HS-27A (cell line): ENCODE data around the gene UPP2.

Source experiments
- DNase-seq: peaks from one replicate; pipeline ENCODE4 v3.0.0-alpha.2; 2012; ENCODE audit warnings: low read depth, missing footprints

UPP2 gene

DNA sequence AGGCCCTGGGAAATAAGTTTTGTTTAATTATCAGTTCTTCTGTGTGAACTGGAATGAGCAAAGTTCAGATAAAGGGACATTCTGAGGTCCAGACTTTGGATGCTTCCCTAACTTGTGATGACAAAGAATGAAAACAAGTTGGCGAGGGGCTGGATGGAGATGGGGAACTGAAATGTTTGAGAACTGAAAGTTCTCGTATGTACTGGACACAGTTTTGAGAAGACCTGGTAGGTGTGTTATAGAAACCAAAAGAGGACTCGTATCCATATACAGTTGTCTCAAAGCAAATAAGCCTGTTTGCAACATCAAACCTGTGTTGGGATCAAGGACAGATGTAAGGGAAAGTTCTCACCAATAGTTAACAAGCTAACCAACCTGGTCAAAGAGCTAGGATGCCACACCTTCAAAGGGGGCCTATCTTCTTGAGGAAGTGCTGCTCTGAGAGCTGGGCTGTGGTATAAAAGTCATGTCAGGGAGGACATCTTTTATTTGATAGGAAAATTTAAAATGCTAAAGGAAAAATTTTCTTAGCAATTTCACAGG lies at the start of gene UPP2:
Gene UPP2, plus strand, starts transcription at position 493 of the 543 bp plus-strand sequence. CDS start 188 bp downstream, outside the sequence.
- no peak for DNase-seq

GRCh38 chr2:158052761-158053160 lies 48.9 kb upstream of the UPP2 start:
- DNase-seq, result no peak

GRCh38 chr2:158056875-158057274 lies 44.8 kb upstream of the UPP2 start:
- no peak for DNase-seq

DNA sequence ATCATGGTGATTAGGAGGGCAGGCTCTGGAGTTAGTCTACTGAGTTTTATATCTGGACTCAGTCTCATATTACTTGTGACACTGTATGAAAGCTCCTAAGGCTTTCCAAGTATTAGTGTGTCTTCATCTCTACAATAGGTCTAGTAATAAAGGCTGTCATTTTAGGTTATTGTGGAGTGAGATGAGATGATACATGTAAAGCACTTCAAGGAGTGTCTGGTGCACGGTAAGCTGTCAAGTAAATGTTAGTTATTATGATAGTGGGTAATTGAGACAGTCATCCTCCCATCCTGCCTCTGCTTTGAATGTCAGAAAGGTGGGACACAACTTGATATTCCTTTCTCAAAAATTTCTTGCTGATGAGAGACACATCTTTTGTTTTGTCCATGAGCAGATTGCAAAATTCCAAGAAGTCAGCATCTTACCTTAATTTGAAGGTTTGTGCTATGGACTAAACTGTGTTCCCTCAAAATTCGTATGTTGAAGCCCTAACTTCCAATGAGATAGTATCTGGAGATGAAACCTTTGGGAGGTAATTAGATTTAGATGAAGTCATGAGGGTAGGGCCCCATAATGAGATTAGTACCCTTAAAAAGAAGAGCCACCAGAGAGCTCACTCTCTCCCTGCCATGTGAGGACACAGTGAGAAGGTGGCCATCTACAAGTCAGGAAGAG lies 41.4 kb upstream of the UPP2 start:
- DNase-seq, result no peak

DNA sequence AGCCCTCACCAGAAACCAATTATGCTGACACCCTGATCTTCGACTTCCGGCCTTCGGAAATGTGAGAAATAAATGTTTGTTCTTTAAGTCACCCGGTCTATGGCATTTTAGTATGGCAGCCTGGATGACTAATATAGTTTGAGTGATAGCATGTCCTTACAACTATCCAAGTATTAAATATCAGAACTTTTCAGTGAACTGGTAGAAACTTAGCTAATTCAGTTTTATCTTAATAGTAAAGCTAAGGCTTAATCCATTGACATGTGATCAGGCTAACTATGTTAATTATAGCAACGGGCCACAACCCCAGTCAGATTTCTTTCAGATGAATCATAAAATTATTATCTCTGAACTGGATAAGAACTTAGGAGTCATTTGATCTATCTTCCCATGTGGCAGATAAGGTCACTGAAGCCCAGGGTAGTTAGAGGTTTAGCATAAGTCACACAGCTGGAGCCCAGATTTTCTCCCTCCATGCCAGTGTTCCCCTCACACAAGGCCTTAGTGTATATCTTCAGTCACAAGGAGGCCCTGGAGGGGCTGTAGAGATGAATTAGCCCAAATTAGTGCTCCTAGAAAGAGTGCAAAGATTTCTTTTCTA lies 40.7 kb upstream of the UPP2 start:
- DNase-seq, result peak; percentile 63

- no peak for DNase-seq
These were observed 39.9 kb upstream of the UPP2 start for GRCh38 chr2:158061763-158062162.

- DNase-seq, result no peak
These were observed 35.5 kb upstream of the UPP2 start for GRCh38 chr2:158066046-158066713.

DNA sequence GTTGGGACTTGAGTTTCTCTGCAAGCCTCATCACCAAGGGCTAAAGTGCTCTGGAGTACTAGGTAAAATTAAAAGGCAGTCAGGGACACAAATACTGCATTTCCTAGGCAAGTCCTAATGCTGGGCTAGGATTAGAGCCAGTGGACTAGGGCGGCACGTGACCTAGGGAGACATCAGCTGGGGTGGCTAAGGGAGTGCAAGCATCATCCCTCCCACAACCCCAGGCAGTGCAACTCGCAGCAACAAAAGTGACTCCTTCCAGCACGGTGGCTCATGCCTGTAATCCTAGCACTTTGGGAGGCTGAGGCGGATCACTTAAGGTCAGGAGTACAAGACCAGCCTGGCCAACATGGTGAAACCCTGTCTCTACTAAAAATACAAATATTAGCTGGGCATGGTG lies 30.7 kb upstream of the UPP2 start:
- no peak for DNase-seq

DNA sequence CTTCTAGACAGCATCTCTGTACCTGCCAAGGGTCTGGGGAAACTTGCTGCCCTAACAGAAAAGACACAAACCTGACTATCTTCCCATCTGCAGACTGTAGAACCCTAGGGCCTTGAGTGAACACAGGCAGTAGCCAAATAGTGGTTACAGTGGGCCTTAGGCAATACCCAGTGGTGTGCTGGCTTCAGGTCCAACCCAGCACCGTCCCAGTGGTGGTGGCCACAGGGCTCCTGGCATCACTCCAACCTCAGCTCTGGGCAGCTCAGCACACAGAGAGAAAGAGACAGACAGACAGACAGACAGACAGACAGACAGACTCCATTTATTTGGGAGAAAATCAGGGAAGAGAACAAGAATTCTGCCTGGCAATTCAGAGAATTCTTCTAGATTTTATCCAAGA lies 29.3 kb upstream of the UPP2 start:
- no peak for DNase-seq

DNA sequence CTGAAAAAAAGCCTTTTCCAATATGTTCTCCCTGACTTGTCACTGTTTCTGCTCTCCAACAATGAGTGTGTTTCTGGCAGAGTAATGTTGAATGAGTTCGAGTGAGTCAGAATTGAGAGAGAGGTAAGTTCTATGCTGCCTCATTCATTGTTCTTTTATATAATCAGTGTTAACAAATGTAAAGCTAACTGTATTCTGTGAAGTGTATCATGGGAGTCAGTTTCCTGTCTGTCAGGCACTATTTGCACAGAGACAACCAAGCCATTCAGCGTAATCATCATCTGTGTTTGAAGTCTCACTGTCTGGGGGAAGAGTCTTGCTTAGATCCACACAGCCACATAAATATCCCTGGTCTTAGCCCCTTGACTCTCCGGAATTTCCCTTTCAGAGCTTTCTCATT lies 22.0 kb upstream of the UPP2 start:
- DNase-seq, result no peak

- DNase-seq, result no peak
These were observed 13.6 kb upstream of the UPP2 start for GRCh38 chr2:158088093-158088492.

- DNase-seq, result no peak
These were observed 12.4 kb upstream of the UPP2 start for GRCh38 chr2:158089322-158089721.

GRCh38 chr2:158091647-158092046 lies 10.0 kb upstream of the UPP2 start:
- no peak for DNase-seq

- no peak for DNase-seq
These were observed 7.1 kb upstream of the UPP2 start for GRCh38 chr2:158094487-158095092.

- no peak for DNase-seq
These were observed 6.4 kb upstream of the UPP2 start for GRCh38 chr2:158095269-158095668.

DNA sequence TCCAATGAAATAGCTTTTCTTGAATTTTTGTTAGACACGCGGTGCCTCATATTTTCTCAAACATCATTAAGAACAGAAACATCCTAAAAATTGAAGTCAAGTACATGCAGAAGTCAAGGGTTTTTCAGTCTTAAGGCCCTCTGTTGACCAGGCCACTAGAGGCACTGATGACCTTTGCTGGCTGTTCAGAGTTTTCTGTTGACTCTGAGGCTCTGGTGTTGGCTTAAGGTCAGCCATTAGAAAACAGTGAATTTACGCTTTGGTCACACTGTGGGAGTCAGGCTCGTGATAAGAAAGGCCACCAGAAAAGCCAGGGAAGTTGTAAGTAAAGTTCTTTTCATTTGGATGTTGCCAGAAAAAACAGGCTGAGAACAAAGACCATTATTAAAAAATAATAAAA lies 5.8 kb upstream of the UPP2 start:
- no peak for DNase-seq

- DNase-seq, result no peak
These were observed 4.2 kb upstream of the UPP2 start for GRCh38 chr2:158097481-158097880.

DNA sequence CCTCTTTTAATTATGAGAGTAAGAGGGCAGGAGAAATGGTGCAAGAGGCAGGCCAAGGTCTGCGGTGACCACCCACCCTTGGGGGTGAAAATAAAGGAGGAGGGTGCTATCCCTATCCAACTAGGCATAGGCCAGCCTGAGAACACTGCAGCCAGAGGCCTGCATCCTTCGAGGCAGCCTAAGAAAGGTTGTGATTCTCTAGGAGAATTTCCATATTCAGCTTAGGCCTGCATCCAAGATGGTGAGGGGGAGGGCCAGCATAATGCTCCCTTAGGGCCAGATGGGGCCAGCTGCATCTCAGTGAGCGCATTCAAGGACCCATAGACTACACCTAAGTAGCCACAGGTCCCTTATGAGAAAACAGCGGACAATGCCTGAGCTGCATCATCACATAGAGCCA lies 3.5 kb upstream of the UPP2 start:
- no peak for DNase-seq

DNA sequence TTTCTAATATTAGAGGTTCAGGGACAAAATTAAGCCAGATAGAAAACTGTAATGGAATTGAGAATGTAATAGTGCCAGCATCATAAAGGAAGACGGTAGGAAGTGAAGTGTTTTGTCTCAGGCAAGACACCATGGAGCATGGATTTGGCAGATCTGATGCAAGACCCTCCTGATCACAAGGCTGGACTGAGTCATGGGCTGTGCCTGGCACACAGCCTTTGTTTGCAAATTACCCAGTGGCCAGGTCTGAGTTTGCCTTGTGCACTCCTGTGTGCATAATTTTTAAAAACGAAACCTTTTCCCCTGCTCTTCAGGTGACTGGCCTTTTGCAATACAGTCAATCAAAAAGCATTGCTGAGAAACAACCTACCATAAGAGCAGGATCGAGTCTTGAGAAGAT lies 2.0 kb upstream of the UPP2 start:
- DNase-seq, result no peak

DNA sequence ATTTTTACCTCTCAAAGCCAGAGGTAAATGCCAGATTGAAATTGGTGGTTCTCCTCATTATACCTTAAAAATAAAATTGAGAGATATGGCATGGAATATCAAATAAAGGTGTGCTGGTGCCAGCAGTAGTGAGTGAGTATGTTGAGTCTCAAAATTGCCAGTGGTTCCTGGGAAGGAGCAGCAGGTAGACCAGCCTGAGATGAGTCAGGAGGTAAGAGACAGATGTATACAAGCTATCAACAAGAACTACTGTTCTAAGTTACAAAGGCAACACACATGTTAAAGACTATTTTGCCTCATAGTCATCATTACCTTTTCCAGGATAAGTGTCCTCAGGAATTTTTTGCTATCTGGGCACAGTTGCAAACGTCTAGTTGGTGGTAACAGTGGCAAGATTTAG lies 1.3 kb upstream of the UPP2 start:
- no peak for DNase-seq

DNA sequence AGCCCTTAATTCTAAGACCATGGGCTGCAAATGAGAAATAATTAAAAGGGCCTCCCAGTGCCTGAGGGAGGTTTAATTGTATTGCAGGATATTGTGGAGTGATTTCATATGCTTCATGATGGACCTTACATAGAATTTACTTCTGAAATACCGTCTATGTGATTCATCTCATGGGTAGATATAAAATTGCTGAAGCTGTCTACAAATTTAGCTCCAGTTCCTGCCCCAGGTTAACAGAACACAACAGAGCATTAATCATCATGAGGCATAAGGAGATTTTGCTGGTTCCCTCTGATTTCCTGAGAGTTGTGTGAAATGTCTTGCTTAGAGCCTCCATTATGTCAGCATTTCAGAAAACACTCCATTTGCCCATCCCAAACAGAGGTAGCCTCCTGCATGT lies 770 bp downstream of the UPP2 start:
- no peak for DNase-seq

GRCh38 chr2:158103411-158104012 lies 1.8 kb downstream of the UPP2 start:
- DNase-seq, result no peak
